Keratinocyte (primary cell): ENCODE measurements around the gene ZNF480. TPM values are rescaled to one million over a fixed set of nuclear protein-coding genes. Genes with fewer than 3 reads are reported as not detected.

Experiments
- DNase-seq: peaks from one replicate; pipeline ENCODE4 v3.0.0-alpha.2; 2011; ENCODE audit warnings: low read depth, missing footprints, low spot score
- FAIRE-seq: peaks from 2 replicates; lab custom pipeline; 2011; peaks lifted over from hg19 to GRCh38; lab: Jason Lieb, UNC
- H2AFZ ChIP-seq: 2 replicates; pipeline ENCODE4 v1.6.0; 2012; ENCODE audit warnings: low read length, control low read depth, inconsistent platforms; ENCODE audit not compliant: control insufficient read depth
- H3K27ac ChIP-seq: 2 replicates; pipeline ENCODE4 v1.5.1; 2011; ENCODE audit warnings: low read length; ENCODE audit not compliant: control insufficient read depth, insufficient read depth
- H3K27me3 ChIP-seq: 3 replicates; pipeline ENCODE4 v1.6.0; 2011; ENCODE audit warnings: low read length; ENCODE audit not compliant: control insufficient read depth, insufficient read depth; ENCODE audit errors: extremely low read depth
- H3K36me3 ChIP-seq, 2 experiments: 2 replicates in 1 of 2; 3 replicates in 1 of 2; pipeline ENCODE4 v1.5.1; 2011; ENCODE audit warnings: low read length in 2 of 2, mild to moderate bottlenecking in 1 of 2; ENCODE audit not compliant: control insufficient read depth in 2 of 2, insufficient read depth in 2 of 2; ENCODE audit errors: extremely low read depth in 1 of 2
- H3K4me1 ChIP-seq: 3 replicates; pipeline ENCODE4 v1.5.1; 2011; ENCODE audit warnings: low read length; ENCODE audit not compliant: control insufficient read depth, insufficient read depth; ENCODE audit errors: extremely low read depth
- H3K4me2 ChIP-seq: 3 replicates; pipeline ENCODE4 v1.6.0; 2011; ENCODE audit warnings: low read depth, low read length; ENCODE audit not compliant: control insufficient read depth, insufficient read depth; ENCODE audit errors: extremely low read depth
- H3K4me3 ChIP-seq, 3 experiments: fragments of 200-600 bp in 1 of 3; sonication (generic) in 1 of 3; 2 replicates in 2 of 3; 3 replicates in 1 of 3; pipeline ENCODE4 v1.5.1; 2011 to 2016; ENCODE audit warnings: low read length in 3 of 3, mild to moderate bottlenecking in 3 of 3, control low read depth in 2 of 3, inconsistent platforms in 1 of 3, low read depth in 1 of 3, mixed read lengths in 1 of 3, mixed run types in 1 of 3, moderate library complexity in 1 of 3; ENCODE audit not compliant: control insufficient read depth in 2 of 3, insufficient read depth in 2 of 3; ENCODE audit errors: extremely low read depth in 1 of 3
- H3K79me2 ChIP-seq: 2 replicates; pipeline ENCODE4 v1.6.0; 2012; ENCODE audit warnings: low read length; ENCODE audit not compliant: control insufficient read depth, insufficient read depth
- H3K9ac ChIP-seq: 3 replicates; pipeline ENCODE4 v1.6.0; 2011; ENCODE audit warnings: low read length; ENCODE audit not compliant: control insufficient read depth, insufficient read depth; ENCODE audit errors: extremely low read depth
- H3K9me1 ChIP-seq: 3 replicates; pipeline ENCODE4 v1.6.0; 2011; ENCODE audit warnings: low read length; ENCODE audit not compliant: control insufficient read depth, insufficient read depth; ENCODE audit errors: extremely low read depth
- H3K9me3 ChIP-seq: 2 replicates; pipeline ENCODE4 v1.5.1; 2012; ENCODE audit warnings: low read depth, low read length; ENCODE audit not compliant: control insufficient read depth
- H4K20me1 ChIP-seq: 3 replicates; pipeline ENCODE4 v1.6.0; 2011; ENCODE audit warnings: low read length; ENCODE audit not compliant: control insufficient read depth, insufficient read depth; ENCODE audit errors: extremely low read depth
- EZH2 ChIP-seq: IDR thresholded peaks from one replicate; pipeline ENCODE4 v1.6.1; 2012; ENCODE audit warnings: inconsistent platforms, mild to moderate bottlenecking, low read length, moderate library complexity
- dilution Hi-C: fragments of 300-500 bp; cut with MboI; formaldehyde crosslinking; loops from one replicate; pipeline ENCODE4 v1.7.0; 2020; ENCODE audit warnings: low sequenced_read_pairs; ENCODE audit not compliant: extremely low pct_ligation_motif_present
- polyA plus RNA-seq, 5 experiments: library from polyadenylated mRNA; depleted of rRNA in 3 of 5; stranded (reverse) in 3 of 5; stranded (forward) in 1 of 5; unstranded in 1 of 5; fragments of >200 nt; gene quantifications; 1 replicate in 1 of 5; 2 replicates in 3 of 5; 3 replicates in 1 of 5; pipeline versions ENCODE4 v1.2.1 to v1.2.3, GENCODE V29; 2011 to 2012; ENCODE audit warnings: missing spikeins in 2 of 5, low read depth in 1 of 5, low replicate concordance in 1 of 5
- TF ChIP-seq, protein P1 (sequence below), 3 experiments: IDR thresholded peaks in 1 of 3; conservative IDR thresholded peaks in 1 of 3; optimal IDR thresholded peaks in 1 of 3; 2 replicates in 2 of 3; 3 replicates in 1 of 3; pipeline versions ENCODE3 to v1.5.1; 2011; ENCODE audit warnings: low read length in 3 of 3, mild to moderate bottlenecking in 3 of 3, moderate library complexity in 2 of 3, control low read depth in 1 of 3, inconsistent platforms in 1 of 3; ENCODE audit not compliant: insufficient read depth in 2 of 3; ENCODE audit errors: extremely low read depth in 1 of 3

The ZNF480 gene
- polyA plus RNA-seq, 1 donor (not counting 4 experiments of a cell fraction or from before 2014, with no cell fraction given), result 7.5 TPM

DNA sequence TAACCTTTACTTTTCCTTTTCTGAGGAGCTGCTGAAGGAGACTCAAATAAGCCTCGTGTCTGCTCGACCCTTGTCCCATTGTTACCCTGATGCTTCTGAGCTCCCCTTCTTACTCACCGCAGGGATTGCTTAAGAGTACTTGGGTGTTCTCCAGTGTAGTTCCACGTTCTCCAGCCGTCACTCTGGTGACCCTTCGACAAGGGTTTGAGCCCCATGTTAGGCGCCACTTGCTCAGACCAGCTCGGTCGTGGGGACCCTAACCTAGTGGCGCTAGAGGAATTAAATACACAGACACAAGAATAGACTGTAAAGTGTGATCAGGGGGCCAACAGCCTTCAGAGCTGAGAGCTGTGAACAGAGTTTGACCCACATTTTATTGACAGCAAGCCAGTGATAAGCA, 10.3 kb downstream of the ZNF480 start:
- Histone ChIP-seq H3K27ac (no peak overlapping the region), H3K36me3 (peaks cover 12 to 15% of the 10 kb centered on the region in 2 experiments), H3K4me3 (no peak overlapping the region), H3K79me2 (no peaks in the 10 kb centered on the region), H2AFZ (no peak overlapping the region), H3K9ac (no peak overlapping the region), H3K4me1 (no peaks in the 10 kb centered on the region), H3K4me2 (no peak overlapping the region), H3K9me1 (no peaks in the 10 kb centered on the region), H4K20me1 (no peaks in the 10 kb centered on the region), H3K27me3 (no peaks in the 10 kb centered on the region), H3K9me3 (peaks cover 20% of the 10 kb centered on the region)
- dilution Hi-C loops, result no loop called here
- DNase-seq (no peak), FAIRE-seq (no peak)
- TF ChIP-seq, protein P1, sequence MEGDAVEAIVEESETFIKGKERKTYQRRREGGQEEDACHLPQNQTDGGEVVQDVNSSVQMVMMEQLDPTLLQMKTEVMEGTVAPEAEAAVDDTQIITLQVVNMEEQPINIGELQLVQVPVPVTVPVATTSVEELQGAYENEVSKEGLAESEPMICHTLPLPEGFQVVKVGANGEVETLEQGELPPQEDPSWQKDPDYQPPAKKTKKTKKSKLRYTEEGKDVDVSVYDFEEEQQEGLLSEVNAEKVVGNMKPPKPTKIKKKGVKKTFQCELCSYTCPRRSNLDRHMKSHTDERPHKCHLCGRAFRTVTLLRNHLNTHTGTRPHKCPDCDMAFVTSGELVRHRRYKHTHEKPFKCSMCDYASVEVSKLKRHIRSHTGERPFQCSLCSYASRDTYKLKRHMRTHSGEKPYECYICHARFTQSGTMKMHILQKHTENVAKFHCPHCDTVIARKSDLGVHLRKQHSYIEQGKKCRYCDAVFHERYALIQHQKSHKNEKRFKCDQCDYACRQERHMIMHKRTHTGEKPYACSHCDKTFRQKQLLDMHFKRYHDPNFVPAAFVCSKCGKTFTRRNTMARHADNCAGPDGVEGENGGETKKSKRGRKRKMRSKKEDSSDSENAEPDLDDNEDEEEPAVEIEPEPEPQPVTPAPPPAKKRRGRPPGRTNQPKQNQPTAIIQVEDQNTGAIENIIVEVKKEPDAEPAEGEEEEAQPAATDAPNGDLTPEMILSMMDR (optimal IDR thresholded peaks at IDR 0.05 in 1 of 3, IDR thresholded peaks at IDR 0.05 in 1 of 3, conservative IDR thresholded peaks at IDR 0.05 in 1 of 3; ENCODE audit: extremely low read depth in 1 of 3, insufficient read depth in 2 of 3, low read length in 3 of 3), result no peak
- no peak for TF ChIP-seq EZH2

DNA sequence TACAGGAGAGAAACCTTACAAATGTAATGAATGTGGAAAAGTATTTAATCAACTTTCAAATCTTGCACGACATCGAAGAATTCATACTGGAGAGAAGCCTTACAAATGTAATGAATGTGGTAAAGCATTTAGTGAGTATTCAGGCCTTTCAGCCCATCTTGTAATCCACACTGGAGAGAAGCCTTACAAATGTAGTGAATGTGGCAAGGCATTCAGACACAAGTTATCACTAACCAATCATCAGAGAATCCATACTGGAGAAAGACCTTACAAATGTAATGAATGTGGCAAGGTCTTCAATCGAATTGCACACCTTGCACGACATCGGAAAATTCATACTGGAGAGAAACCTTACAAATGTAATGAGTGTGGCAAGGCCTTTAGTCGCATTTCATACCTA, 25.5 kb downstream of the ZNF480 start:
- TF ChIP-seq EZH2, result no peak
- TF ChIP-seq, protein P1 (optimal IDR thresholded peaks at IDR 0.05 in 1 of 3, IDR thresholded peaks at IDR 0.05 in 1 of 3, conservative IDR thresholded peaks at IDR 0.05 in 1 of 3; ENCODE audit: extremely low read depth in 1 of 3, insufficient read depth in 2 of 3, low read length in 3 of 3), result no peak
- no peak overlapping the region for H3K4me2 ChIP-seq
- H2AFZ ChIP-seq, result no peak overlapping the region
- H3K79me2 ChIP-seq, result no peaks in the 10 kb centered on the region
- DNase-seq (no peak), FAIRE-seq (no peak)
- no peaks in the 10 kb centered on the region for H3K9me1 ChIP-seq
- dilution Hi-C loops, result no loop called here
- no peak overlapping the region for H3K4me3 ChIP-seq
- no peaks in the 10 kb centered on the region for H3K27me3 ChIP-seq
- peaks cover 15 to 24% of the 10 kb centered on the region in 2 experiments for H3K36me3 ChIP-seq
- H3K9ac ChIP-seq, result no peak overlapping the region
- no peaks in the 10 kb centered on the region for H4K20me1 ChIP-seq
- H3K4me1 ChIP-seq, result no peaks in the 10 kb centered on the region
- peaks cover 34% of the 10 kb centered on the region for H3K9me3 ChIP-seq
- H3K27ac ChIP-seq, result no peak overlapping the region
